SHP77 (cell line): ENCODE data around the gene CDH13.

Experiments used
- DNase-seq, 2 experiments: peaks; one replicate each; lab custom pipeline; 2025; lab: John Stamatoyannopoulos, UW

The CDH13 gene

GRCh38 chr16:82699260-82699659, 72.5 kb downstream of the CDH13 start:
- DNase-seq = no peak

GRCh38 chr16:82699711-82700495, 73.1 kb downstream of the CDH13 start:
- no peak for DNase-seq

GRCh38 chr16:82700541-82701235, 73.9 kb downstream of the CDH13 start:
- DNase-seq = no peak

- DNase-seq = no peak
Observed at GRCh38 chr16:82701442-82701955, 74.7 kb downstream of the CDH13 start.

- no peak for DNase-seq
Observed at GRCh38 chr16:82703161-82703560, 76.4 kb downstream of the CDH13 start.

GRCh38 chr16:82703871-82704768, 77.4 kb downstream of the CDH13 start:
- DNase-seq = no peak

GRCh38 chr16:82709987-82710386, 83.2 kb downstream of the CDH13 start:
- no peak for DNase-seq

GRCh38 chr16:82713778-82714177, 87.0 kb downstream of the CDH13 start:
- no peak for DNase-seq

GRCh38 chr16:82715160-82715559, 88.4 kb downstream of the CDH13 start:
- no peak for DNase-seq

- DNase-seq = no peak
Observed at GRCh38 chr16:82715833-82716232, 89.1 kb downstream of the CDH13 start.

- DNase-seq = no peak
Observed at GRCh38 chr16:82716361-82716855, 89.6 kb downstream of the CDH13 start.

- no peak for DNase-seq
Observed at GRCh38 chr16:82720414-82720813, 93.6 kb downstream of the CDH13 start.

GRCh38 chr16:82726306-82726705, 99.5 kb downstream of the CDH13 start:
- no peak for DNase-seq

GRCh38 chr16:82728901-82729300, 102.1 kb downstream of the CDH13 start:
- DNase-seq = no peak

GRCh38 chr16:82730901-82731300, 104.1 kb downstream of the CDH13 start:
- no peak for DNase-seq

GRCh38 chr16:82732461-82732860, 105.7 kb downstream of the CDH13 start:
- no peak for DNase-seq

- DNase-seq = no peak
Observed at GRCh38 chr16:82735186-82735585, 108.4 kb downstream of the CDH13 start.

- no peak for DNase-seq
Observed at GRCh38 chr16:82735673-82736091, 108.9 kb downstream of the CDH13 start.

- no peak for DNase-seq
Observed at GRCh38 chr16:82736224-82736623, 109.5 kb downstream of the CDH13 start.

- DNase-seq = no peak
Observed at GRCh38 chr16:82738699-82739098, 111.9 kb downstream of the CDH13 start.

- no peak for DNase-seq
Observed at GRCh38 chr16:82741073-82741615, 114.4 kb downstream of the CDH13 start.

GRCh38 chr16:82744958-82745357, 118.2 kb downstream of the CDH13 start:
- DNase-seq = no peak
